Measurements from ENCODE around the gene GEMIN4. TPM values are rescaled to one million over a fixed set of nuclear protein-coding genes. Genes with fewer than 3 reads are reported as not detected.
"Not testable (repeated sequence)": the region's sequence is repeated elsewhere in the genome, so short reads cannot be mapped to it uniquely, and the experiment has no call there.

The GEMIN4 gene
- total and polyA plus RNA-seq, 8 donors: 14.0 to 34.5 (median 31.7) TPM

DNA sequence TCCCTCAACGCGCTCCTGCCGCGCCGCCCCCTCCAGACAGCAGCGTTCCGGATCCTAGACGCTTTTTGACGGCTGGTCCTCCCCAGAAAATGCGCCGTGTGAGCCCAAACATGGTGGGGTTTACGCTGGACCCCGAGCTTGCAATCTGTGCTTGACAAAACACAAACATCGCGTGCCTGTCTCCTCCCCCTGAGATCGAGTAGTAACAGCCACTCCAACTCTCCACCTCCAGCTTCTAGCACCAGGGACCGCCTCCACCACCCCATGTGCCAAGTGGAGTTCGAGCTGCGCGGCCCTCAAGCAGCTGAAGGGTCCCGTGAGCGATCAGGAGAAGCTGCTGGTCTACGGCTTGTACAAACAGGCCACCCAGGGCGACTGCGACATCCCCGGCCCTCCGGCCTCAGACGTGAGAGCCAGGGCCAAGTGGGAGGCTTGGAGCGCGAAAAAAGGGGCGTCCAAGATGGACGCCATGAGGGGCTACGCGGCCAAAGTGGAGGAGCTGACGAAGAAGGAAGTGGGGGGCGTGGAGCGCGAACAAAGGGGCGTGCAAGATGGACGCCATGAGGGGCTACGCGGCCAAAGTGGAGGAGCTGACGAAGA lies 656 bp upstream of the GEMIN4 start:
- peak overlapping the region; percentile 94 to 96 for H3K4me3 ChIP-seq
- H3K9me3 ChIP-seq: no peaks in the 10 kb centered on the region
- intact Hi-C loops (cut with DNase I): no loop called here
- DNase-seq (peak; percentile 68 to 90 (median 82)), ATAC-seq (peak; percentile 87)
- H3K4me1 ChIP-seq: peaks cover 9 to 25% of the 10 kb centered on the region in 2 donors
- no peaks in the 10 kb centered on the region for H3K27me3 ChIP-seq
- peak overlapping the region; percentile 75 to 82 for H3K27ac ChIP-seq
- peaks cover 0 to 20% of the 10 kb centered on the region in 2 donors for H3K36me3 ChIP-seq
- no peak for TF ChIP-seq CTCF (IDR thresholded peaks at IDR 0.05)

- Histone ChIP-seq H3K9me3 (no peaks in the 10 kb centered on the region), H3K4me3 (peak overlapping the region; percentile 94 to 96), H3K27me3 (no peaks in the 10 kb centered on the region), H3K27ac (peak overlapping the region; percentile 75 to 82), H3K4me1 (peaks cover 9 to 25% of the 10 kb centered on the region in 2 donors), H3K36me3 (peaks cover 0 to 20% of the 10 kb centered on the region in 2 donors)
- ATAC-seq (peak; percentile 10), DNase-seq (peak in 1 of 4 donors; percentile 17)
- no peak for TF ChIP-seq CTCF (IDR thresholded peaks at IDR 0.05)
- intact Hi-C loops (cut with DNase I): no loop called here
Observed at GRCh38 chr17:751269-752001, 629 bp downstream of the GEMIN4 start.

DNA sequence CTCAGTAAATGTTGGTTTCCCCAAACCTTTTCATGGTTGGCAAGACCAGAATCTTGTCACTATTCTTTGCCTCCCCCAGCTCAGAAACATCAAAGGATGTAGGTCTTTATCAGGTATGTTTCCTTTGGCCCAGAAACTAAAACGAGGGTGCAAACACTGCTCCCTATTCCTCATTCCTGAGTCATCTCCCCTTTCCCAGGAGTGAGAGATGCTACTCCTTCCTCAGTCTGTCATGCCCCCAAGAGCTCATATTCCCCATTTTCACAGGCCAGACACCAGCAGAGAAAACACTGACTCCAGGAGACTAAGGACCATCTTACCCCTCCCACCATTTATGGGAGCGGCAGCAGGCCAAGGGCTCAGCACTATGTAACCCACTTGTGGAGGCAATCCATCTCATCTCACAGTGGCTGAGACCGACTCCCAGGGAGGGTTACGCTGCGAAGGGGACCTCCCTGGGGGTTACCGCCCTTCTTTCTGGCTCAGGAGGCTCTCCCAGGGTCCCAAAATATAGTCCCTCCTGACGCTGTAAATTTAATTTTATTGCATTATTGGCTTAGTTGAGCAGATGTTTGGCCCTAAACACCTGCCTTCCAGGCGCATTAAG lies 1.5 kb downstream of the GEMIN4 start:
- DNase-seq: no peak

DNA sequence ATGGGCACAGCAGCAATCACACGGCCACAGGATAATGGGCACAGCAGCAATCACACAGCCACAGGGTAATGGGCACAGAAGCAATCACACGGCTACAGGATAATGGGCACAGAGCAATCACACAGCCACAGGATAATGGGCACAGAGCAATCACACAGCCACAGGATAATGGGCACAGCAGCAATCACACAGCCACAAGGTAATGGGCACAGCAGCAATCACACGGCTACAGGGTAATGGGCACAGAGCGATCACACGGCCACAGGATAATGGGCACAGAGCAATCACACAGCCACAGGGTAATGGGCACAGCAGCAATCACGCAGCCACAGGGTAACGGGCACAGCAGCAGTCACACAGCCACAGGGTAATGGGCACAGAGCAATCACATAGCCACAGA lies 2.7 kb downstream of the GEMIN4 start:
- DNase-seq, ATAC-seq, H3K4me3 ChIP-seq: not testable (repeated sequence)

More for the DNA sequence above, 1.5 kb downstream of the GEMIN4 start:
- peak overlapping the region in 1 of 2 donors; percentile 96 for H3K4me3 ChIP-seq
- no peaks in the 10 kb centered on the region for H3K27me3 ChIP-seq
- TF ChIP-seq CTCF (IDR thresholded peaks at IDR 0.05): no peak
- intact Hi-C loops (cut with DNase I): no loop called here
- H3K4me1 ChIP-seq: peaks cover 9 to 25% of the 10 kb centered on the region in 2 donors
- H3K27ac ChIP-seq: no peak overlapping the region
- H3K36me3 ChIP-seq: peaks cover 0 to 29% of the 10 kb centered on the region in 2 donors
- no peaks in the 10 kb centered on the region for H3K9me3 ChIP-seq
- ATAC-seq: no peak

GRCh38 chr17:748604-749003 lies 3.5 kb downstream of the GEMIN4 start:
- H3K4me1 ChIP-seq: peaks cover 9 to 25% of the 10 kb centered on the region in 2 donors
- H3K27me3 ChIP-seq; DNase-seq; ATAC-seq; H3K27ac ChIP-seq; H3K4me3 ChIP-seq; intact Hi-C loops (cut with DNase I); H3K9me3 ChIP-seq: not testable (repeated sequence)
- peaks cover 0 to 48% of the 10 kb centered on the region in 2 donors for H3K36me3 ChIP-seq

More for the DNA sequence above, 2.7 kb downstream of the GEMIN4 start:
- Histone ChIP-seq H3K4me1 (peaks cover 9 to 25% of the 10 kb centered on the region in 2 donors), H3K36me3 (peaks cover 0 to 40% of the 10 kb centered on the region in 2 donors)
- intact Hi-C loops (cut with DNase I); H3K27me3 ChIP-seq; H3K27ac ChIP-seq; H3K9me3 ChIP-seq: not testable (repeated sequence)
